ENCODE measurements around the gene RNF20.

DNA sequence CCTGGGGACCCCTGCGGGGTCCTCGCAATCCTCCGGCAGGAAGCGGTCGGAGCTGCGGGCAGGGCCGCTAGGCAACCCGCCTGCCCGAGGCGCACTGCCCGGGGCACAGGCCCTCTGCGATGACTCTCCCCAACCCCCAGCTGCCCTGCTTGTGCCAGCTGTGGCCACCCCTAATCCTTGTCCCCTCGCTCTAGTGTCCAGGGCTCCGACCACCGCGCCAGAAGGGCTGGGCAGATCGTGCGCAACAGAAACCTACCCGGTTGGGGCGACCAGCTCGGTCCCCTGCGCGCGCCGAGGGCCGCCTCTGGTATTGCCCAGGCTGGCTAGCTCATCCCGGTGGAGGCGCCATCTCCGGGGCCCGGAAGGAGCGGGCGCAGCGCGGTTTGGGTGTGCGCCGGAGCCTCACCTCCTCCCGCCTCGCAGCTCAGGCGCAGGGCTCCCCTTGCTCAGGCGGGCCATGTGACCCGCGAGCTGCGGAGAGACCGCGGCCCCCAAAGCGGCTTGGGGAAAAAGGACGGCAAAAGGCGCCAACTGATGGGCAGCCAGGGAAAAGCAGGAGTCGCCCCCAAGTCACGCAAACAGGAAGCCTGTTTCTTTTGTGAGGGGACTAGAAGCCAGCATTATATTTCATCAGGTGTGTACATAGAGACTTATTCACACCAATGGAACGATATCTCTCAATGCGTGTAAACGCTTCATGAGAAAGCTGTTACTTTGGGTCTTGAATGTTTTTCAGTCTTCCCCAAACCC lies 46.8 kb upstream of the RNF20 start:
- TF ChIP-seq ZFX (CRISPR knock-in tag; IDR thresholded peaks at IDR 0.05; ENCODE audit: low read depth) (no peak), ZBTB33 (CRISPR knock-in tag; IDR thresholded peaks at IDR 0.05) (no peak), ZXDC (CRISPR knock-in tag; IDR thresholded peaks at IDR 0.05) (no peak), ZNF512 (CRISPR knock-in tag; IDR thresholded peaks at IDR 0.05) (no peak), ZNF510 (CRISPR knock-in tag; IDR thresholded peaks at IDR 0.05; ENCODE audit: low read depth) (no peak), ZNF296 (CRISPR knock-in tag; conservative IDR thresholded peaks at IDR 0.05) (no peak), RAD21 (CRISPR knock-in tag; IDR thresholded peaks at IDR 0.05) (no peak), POLR2A (IDR thresholded peaks at IDR 0.05; ENCODE audit: insufficient read depth in 1 of 2, low read depth in 2 of 2, low read length in 2 of 2) (no peak), POLR2AphosphoS5 (IDR thresholded peaks at IDR 0.05; ENCODE audit: low read depth, low read length) (no peak)
- TF ChIP-seq, protein P1, sequence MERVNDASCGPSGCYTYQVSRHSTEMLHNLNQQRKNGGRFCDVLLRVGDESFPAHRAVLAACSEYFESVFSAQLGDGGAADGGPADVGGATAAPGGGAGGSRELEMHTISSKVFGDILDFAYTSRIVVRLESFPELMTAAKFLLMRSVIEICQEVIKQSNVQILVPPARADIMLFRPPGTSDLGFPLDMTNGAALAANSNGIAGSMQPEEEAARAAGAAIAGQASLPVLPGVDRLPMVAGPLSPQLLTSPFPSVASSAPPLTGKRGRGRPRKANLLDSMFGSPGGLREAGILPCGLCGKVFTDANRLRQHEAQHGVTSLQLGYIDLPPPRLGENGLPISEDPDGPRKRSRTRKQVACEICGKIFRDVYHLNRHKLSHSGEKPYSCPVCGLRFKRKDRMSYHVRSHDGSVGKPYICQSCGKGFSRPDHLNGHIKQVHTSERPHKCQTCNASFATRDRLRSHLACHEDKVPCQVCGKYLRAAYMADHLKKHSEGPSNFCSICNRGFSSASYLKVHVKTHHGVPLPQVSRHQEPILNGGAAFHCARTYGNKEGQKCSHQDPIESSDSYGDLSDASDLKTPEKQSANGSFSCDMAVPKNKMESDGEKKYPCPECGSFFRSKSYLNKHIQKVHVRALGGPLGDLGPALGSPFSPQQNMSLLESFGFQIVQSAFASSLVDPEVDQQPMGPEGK (CRISPR knock-in tag; IDR thresholded peaks at IDR 0.05), result no peak

Data from HepG2 (cell line).